H7 (cell line): ENCODE measurements around the gene SLC6A6. TPM values are rescaled to one million over a fixed set of nuclear protein-coding genes. Genes with fewer than 3 reads are reported as not detected.

Experiments used
- DNase-seq: peaks from one replicate; pipeline ENCODE4 v3.0.0; 2012
- H3K27me3 ChIP-seq: 2 replicates; pipeline ENCODE4 v1.6.0; 2011; ENCODE audit warnings: mild to moderate bottlenecking, low read length; ENCODE audit not compliant: control insufficient read depth, insufficient read depth
- H3K36me3 ChIP-seq: replicated peaks from 2 replicates; pipeline ENCODE4 v1.5.1; 2011; ENCODE audit warnings: low read length; ENCODE audit not compliant: control insufficient read depth, insufficient read depth
- H3K4me3 ChIP-seq: 2 replicates; pipeline ENCODE4 v1.5.1; 2011; ENCODE audit warnings: low read depth, mild to moderate bottlenecking, control low read depth, low read length, moderate library complexity; ENCODE audit not compliant: insufficient read depth
- total RNA-seq: library from RNA; depleted of rRNA; stranded (reverse); fragments of >200 nt; shearing (Covaris generic); gene quantifications from 2 replicates; pipeline ENCODE4 v1.2.3, GENCODE V29; 2014

Gene SLC6A6
- total RNA-seq, 1 experiment from 2014 or later, result 88.8 TPM

- Histone ChIP-seq H3K36me3 (peaks cover 39% of the 10 kb centered on the region), H3K27me3 (no peaks in the 10 kb centered on the region)
Observed at GRCh38 chr3:14460342-14461005, 58.1 kb downstream of the SLC6A6 start.

DNA sequence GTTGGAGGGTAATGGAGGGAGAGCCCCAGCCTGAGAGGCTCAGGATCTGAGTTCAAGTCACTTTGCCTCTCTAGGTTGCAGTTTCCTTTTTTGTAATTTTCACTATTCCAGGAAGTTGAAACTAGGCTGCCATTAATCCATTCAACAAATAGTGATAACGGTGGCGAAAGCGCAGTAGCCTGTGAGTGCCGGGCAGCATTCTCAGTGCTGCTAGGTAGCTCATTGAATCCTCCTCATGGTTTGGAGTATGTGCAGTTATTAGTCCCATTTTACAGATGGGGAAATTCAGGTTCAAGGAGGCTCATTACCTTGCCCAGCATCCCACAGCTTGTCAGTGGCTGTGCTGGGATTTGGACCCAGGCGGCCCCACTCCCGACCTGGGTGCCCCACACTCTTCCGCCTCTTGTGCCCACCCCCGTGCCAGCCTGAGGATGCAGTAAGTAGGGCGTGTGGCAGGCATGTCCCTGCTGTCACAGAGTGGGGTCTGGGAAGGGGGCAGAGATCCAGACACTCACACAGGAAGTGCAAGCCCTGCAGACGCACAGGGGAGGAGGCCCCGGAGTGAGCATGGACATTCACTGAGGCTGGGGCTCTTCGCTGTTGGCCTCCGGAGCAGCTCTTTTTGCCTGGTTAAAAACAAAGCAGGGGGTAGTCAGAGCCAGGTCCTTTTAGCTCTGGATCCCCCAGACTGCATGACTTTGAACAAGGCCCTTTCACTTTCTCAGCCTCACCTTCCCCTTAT, 58.8 kb downstream of the SLC6A6 start:
- H3K4me3 ChIP-seq, result no peak overlapping the region
- peaks cover 40% of the 10 kb centered on the region for H3K36me3 ChIP-seq
- DNase-seq, result peak; percentile 66
- no peaks in the 10 kb centered on the region for H3K27me3 ChIP-seq

More at GRCh38 chr3:14460342-14461005, 58.1 kb downstream of the SLC6A6 start:
- no peak overlapping the region for H3K4me3 ChIP-seq
- DNase-seq, result no peak

DNA sequence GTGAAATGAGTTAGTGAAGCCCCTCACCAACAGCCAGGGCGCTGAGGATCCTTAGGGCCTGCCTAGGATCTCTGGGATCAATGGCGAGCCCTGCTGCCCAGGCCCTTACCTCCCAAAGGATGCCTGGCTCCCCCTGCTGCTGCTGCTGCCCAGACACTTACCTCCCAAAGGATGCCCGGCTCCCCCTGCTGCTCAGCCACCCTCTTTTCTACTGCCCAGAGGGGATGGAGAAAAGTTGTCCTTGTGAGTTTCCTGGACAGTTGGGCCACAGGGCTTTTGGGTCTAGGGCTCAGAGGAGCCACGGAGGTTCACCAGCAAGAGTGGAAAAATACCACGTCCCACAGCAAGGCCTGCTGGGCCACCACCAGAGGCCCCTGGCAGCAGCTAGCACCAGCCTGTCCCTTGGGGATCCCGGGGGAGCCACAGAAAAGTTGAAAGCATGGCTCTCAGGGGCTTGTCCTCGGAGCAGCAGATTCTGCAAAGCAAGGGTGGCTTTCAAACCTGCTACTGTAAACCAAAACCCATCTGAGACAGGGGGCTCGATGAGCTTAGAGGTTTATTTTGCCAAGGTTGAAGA, 59.4 kb downstream of the SLC6A6 start:
- Histone ChIP-seq H3K4me3 (no peak overlapping the region), H3K27me3 (no peaks in the 10 kb centered on the region), H3K36me3 (peaks cover 43% of the 10 kb centered on the region)
- DNase-seq, result peak; percentile 91

GRCh38 chr3:14462738-14463137, 60.3 kb downstream of the SLC6A6 start:
- peaks cover 47% of the 10 kb centered on the region for H3K36me3 ChIP-seq
- DNase-seq, result no peak
- H3K27me3 ChIP-seq, result no peaks in the 10 kb centered on the region
- no peak overlapping the region for H3K4me3 ChIP-seq

- Histone ChIP-seq H3K27me3 (no peaks in the 10 kb centered on the region), H3K4me3 (no peak overlapping the region), H3K36me3 (peaks cover 51% of the 10 kb centered on the region)
- DNase-seq, result peak; percentile 84
Observed at GRCh38 chr3:14463330-14464140, 61.1 kb downstream of the SLC6A6 start.

- no peak overlapping the region for H3K4me3 ChIP-seq
- no peaks in the 10 kb centered on the region for H3K27me3 ChIP-seq
- peaks cover 50% of the 10 kb centered on the region for H3K36me3 ChIP-seq
- no peak for DNase-seq
Observed at GRCh38 chr3:14464141-14464465, 61.7 kb downstream of the SLC6A6 start.

DNA sequence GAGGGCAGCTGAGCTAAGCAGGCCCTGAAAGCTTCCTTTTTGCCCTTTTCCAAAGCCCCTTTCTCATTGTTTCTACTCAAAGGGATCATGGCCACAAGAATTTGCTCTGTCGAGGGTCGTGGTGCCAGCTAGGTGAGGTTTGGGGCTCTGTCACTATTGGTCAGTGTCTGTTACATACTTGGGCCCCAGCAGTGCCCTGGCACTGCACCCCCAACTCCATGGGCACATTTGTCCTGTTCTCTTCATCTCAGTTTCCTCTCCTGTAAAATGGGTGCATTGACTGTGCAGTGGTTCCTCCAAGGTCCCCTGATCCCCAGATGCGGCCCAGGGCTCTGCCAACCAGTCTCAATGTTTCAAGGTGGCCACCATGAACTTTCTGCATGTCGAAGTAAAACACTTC, 62.1 kb downstream of the SLC6A6 start:
- no peaks in the 10 kb centered on the region for H3K27me3 ChIP-seq
- peaks cover 52% of the 10 kb centered on the region for H3K36me3 ChIP-seq
- no peak overlapping the region for H3K4me3 ChIP-seq
- no peak for DNase-seq

DNA sequence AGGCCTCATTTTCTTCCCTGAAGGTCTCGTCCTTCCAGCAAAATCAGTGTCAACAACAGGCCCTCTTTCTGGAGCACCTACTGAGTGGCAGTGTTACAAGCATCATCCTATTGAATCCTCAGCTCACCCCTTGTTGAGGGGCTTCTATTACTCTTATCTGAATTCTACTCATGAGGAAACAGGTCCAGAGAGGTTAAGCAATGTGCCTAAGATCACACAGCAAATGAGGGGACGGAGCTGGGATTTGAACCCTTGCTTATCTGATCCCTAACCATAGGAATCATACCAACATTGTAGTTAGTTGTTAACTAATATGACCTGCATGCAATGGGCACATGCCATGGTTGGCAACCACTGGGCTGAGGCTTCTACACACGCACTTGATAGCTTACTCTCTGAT, 63.0 kb downstream of the SLC6A6 start:
- no peak for DNase-seq
- no peak overlapping the region for H3K4me3 ChIP-seq
- H3K36me3 ChIP-seq, result peaks cover 48% of the 10 kb centered on the region
- no peaks in the 10 kb centered on the region for H3K27me3 ChIP-seq

DNA sequence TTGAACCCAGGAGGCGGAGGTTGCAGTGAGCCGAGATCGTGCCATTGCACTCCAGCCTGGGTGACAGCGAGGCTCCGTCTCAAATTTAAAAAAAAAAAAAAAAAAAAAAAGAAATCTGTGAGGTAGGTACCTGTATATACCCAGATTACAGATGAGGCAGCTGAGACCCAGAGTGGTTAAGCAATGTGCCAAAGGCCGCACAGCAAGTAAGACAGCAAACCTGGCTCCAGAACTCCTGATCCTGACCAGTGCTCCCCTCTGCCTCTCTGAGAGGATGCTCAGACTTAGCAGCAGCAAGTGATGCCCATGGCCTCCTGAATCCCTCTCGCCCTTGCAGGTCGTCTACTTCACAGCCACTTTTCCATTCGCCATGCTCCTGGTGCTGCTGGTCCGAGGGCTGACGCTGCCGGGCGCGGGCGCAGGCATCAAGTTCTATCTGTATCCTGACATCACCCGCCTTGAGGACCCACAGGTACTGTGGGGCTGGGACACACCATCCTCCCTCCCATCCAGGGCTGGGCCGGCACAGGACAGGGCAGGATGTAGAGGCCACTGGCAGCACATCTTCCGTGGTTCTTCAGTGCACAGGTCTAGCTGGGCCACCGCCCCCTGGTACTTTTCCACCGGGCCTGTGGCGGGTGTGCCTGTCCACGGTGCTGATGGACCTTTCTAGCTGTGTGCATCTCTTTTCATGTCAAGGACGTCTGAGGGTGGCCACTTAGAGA, 63.9 kb downstream of the SLC6A6 start:
- no peak for DNase-seq
- H3K4me3 ChIP-seq, result no peak overlapping the region
- no peaks in the 10 kb centered on the region for H3K27me3 ChIP-seq
- peaks cover 45% of the 10 kb centered on the region for H3K36me3 ChIP-seq

- H3K36me3 ChIP-seq, result peaks cover 52% of the 10 kb centered on the region
- DNase-seq, result peak; percentile 96
- no peaks in the 10 kb centered on the region for H3K27me3 ChIP-seq
- no peak overlapping the region for H3K4me3 ChIP-seq
Observed at GRCh38 chr3:14467814-14468620, 65.6 kb downstream of the SLC6A6 start.

GRCh38 chr3:14468621-14468981, 66.2 kb downstream of the SLC6A6 start:
- no peak for DNase-seq
- Histone ChIP-seq H3K27me3 (no peaks in the 10 kb centered on the region), H3K4me3 (no peak overlapping the region), H3K36me3 (peaks cover 52% of the 10 kb centered on the region)

DNA sequence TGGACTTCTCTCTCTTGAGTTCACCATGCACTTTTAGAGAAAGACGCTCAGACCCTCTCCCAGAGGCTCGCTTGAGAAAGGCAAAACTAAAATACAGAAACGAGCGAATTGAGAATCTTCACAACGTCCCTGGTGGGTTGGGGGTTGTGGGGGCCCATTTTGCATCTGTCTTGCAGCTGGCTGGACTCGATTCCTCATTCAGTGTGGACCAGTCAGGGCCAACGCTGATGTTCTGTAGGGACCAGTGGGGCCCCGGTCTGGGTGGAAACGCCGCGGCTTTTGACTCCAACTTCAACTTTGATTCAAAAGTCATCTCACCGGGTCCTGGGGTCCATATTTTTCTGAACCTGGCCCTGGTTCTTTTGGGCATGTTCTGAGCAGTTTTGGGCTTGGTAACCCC, 68.1 kb downstream of the SLC6A6 start:
- Histone ChIP-seq H3K4me3 (no peak overlapping the region), H3K27me3 (no peaks in the 10 kb centered on the region), H3K36me3 (peaks cover 48% of the 10 kb centered on the region)
- no peak for DNase-seq

DNA sequence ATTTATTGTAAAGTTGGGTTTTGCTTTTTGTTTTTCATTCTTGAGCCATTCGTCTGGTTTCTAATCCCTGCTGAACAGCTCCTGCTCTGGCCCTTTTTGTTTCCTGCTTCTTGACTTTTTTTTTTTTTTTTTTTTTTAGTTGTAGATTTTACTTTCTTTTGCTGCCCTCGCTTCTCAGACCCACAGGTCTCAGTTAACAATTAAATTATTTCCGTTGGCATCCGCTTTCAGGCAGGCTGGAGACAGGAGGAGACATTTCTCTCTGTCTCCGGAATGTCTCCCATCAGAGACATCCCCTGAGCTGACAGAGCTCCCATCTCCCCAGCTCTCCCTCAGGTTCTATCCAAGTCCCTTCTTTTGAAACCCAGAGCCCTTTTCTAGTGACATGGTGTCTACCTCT, 68.6 kb downstream of the SLC6A6 start:
- Histone ChIP-seq H3K36me3 (peaks cover 50% of the 10 kb centered on the region), H3K27me3 (no peaks in the 10 kb centered on the region), H3K4me3 (no peak overlapping the region)
- no peak for DNase-seq
